Measurements from ENCODE around the gene CDC42EP2.

DNA sequence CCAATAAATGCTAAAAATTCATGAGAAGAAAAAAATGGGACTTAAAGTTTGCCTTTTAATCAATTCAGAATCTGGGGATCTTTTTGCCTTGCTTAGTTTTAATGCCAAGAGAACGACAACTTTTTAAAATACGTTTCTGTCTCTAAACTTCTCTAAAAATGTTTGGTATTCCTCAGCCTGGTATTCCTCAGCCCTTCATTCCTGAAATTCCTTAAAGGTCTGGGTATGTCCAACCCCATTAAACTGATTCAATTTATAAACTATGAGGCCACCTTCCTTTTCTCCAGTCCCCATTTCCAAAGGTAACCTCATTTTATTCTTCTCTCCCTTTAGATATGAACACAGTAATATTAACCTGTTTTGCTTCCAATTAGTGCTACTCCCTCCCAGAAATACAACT is 36.3 kb upstream of the CDC42EP2 start:
- TF ChIP-seq POLR2A (IDR thresholded peaks at IDR 0.05; ENCODE audit: low read length) (no peak), GATA1 (IDR thresholded peaks at IDR 0.05; ENCODE audit: low read depth, low read length) (no peak)
